ENCODE data around the gene AK1.
"Not testable (repeated sequence)": the region's sequence is repeated elsewhere in the genome, so short reads cannot be mapped to it uniquely, and the experiment has no call there.

AK1 gene

DNA sequence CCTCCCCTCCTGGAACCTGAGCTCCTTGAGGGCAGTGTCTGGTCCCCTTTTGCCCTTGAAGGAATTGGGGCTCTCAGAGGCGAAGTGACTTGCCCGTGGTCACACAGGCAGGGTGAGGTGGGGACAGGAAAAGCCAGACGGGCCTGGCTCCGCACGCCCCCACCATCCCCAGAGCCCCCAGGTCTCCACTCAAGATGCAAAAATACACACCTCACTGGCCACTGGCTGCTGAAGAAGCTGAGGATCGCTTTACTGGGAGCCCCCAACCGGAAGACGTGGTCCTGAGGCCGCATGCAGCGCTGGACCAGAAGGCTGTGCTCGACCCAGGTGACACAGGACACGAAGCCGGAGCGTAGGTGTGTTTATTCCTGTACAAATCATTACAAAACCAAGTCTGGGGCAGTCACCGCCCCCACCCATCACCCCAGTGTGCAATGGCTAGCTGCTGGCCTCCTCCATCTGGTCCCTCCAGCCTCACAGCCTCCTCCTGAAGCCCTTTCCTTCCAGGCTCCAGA is 7.6 kb upstream of the AK1 start:
- DNase-seq (ENCODE audit: low read depth in 1 of 2, low spot score in 1 of 2), result no peak

DNA sequence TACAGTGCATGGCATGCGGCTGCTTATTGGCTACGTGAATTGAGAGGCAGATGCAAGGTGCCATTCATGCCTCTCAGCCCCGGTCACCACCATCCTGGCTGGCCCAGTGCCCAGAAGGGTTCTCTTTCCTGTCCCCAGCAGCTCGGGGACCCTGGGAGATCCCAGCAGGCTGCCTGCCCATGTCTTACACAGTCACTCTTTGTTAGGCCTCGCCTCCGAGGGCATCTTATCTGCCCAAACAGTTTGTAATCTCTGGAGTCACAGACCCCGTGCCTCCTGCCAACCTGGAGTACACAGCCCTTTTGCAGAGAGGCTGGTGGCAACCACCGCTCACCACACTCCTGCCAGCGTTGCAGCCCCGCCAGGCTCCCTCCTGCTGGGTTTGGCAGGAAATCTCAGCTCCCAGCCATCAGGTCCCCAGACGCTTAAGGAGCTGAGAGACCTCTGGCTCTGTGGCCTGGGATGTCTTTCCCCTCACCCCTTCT is 7.0 kb upstream of the AK1 start:
- no peak for DNase-seq (ENCODE audit: low read depth in 1 of 2, low spot score in 1 of 2)

GRCh38 chr9:127883959-127884358 is 6.5 kb upstream of the AK1 start:
- no peak for DNase-seq (ENCODE audit: low read depth in 1 of 2, low spot score in 1 of 2)

DNA sequence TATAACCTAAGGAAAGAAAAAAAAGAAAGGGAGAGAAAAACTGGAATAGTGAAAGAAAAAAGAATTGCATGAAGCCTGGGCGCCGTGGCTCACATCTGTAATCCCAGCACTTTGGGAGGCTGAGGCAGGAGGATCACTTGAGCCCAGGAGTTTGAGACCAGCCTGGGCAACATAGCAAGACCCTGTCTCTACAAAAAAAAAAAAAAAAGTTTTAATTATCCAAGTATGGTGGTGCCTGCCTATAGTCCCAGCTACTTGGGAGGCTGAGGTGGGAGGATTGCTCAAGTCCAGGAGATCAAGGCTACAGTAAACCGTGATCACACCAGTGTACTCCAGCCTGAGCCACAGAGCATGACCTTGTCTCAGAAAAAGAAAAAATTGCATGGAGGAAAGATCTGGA is 4.2 kb upstream of the AK1 start:
- DNase-seq (ENCODE audit: low read depth in 1 of 2, low spot score in 1 of 2), result not testable (repeated sequence)

GRCh38 chr9:127880143-127880542 is 2.7 kb upstream of the AK1 start:
- DNase-seq (ENCODE audit: low read depth in 1 of 2, low spot score in 1 of 2), result no peak

GRCh38 chr9:127878652-127879390 is 1.3 kb upstream of the AK1 start:
- DNase-seq (ENCODE audit: low read depth in 1 of 2, low spot score in 1 of 2), result no peak

GRCh38 chr9:127878001-127878651 is 651 bp upstream of the AK1 start:
- no peak for DNase-seq (ENCODE audit: low read depth in 1 of 2, low spot score in 1 of 2)

- DNase-seq (ENCODE audit: low read depth in 1 of 2, low spot score in 1 of 2), result no peak
These were observed 512 bp downstream of the AK1 start for GRCh38 chr9:127876764-127877562.

DNA sequence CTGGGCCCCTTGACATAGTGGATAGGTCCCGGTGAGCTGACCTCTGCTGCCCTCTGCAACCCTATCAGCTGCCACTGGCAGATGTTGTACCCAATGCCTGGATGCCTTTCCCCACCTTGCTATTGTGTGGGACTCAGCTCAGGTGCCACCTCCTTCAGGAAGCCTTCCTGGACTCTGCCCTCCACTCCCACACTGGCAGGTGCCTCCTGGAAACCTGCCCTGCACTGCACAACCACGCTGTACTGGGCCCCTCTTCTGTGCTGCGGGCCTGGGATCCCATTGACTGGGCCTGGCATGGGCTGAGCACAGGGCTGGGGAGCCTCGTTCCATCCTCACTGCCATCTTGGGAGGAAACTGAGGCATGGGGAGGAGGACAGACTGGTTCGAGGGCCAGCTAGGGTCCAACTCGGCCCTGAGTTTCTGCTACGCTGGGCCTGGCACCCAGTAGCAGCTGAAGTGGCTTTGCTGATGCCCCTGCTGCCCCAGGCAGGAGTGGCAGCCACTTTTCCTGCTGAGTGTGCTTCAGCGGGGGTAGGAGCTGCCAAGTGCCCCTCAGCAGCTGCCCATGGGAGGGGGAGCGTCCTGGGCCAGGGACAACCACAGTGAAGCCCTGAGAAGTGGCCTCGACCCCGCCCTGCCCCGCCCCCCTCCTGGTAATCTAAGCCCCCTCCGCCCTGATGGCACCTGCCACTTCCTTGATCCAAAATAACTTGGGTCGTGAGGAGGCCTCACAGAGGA is 1.3 kb downstream of the AK1 start:
- no peak for DNase-seq (ENCODE audit: low read depth in 1 of 2, low spot score in 1 of 2)

DNA sequence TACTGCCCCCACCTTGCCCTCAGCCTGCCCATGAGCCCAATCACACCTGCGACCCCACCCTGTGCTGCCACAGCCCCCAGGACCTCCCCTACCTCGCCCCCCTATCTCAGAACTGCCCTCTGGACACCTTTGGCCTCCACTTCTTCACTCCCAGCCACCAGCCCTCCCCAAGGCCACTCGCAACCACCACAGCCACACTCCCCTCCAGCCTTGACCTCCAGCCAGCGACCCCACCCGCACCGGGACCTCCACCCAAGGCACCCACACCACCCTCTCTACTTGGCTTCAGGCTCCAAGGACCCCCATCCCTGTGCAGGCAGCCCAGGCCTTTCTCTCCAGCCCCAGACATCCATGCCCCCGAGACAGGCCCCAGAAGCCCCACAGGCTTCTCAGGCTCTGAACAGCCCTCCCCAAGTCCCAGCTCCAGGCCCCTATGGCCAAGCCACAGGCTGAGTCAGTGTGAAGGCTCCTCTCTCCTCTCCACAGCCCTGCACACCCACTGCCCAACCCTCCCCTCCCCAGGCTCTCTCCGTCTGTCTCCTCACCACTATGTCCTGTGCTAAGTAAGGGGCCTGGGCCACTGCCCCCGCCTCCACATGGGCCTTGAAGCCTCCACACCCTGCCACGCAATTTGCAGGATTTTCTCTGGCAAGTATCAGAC is 2.0 kb downstream of the AK1 start:
- DNase-seq (ENCODE audit: low read depth in 1 of 2, low spot score in 1 of 2), result no peak

- no peak for DNase-seq (ENCODE audit: low read depth in 1 of 2, low spot score in 1 of 2)
These were observed 2.9 kb downstream of the AK1 start for GRCh38 chr9:127874301-127875221.

GRCh38 chr9:127873886-127874285 is 3.6 kb downstream of the AK1 start:
- no peak for DNase-seq (ENCODE audit: low read depth in 1 of 2, low spot score in 1 of 2)

GRCh38 chr9:127873223-127873691 is 4.2 kb downstream of the AK1 start:
- no peak for DNase-seq (ENCODE audit: low read depth in 1 of 2, low spot score in 1 of 2)

- DNase-seq (ENCODE audit: low read depth in 1 of 2, low spot score in 1 of 2), result no peak
These were observed 4.9 kb downstream of the AK1 start for GRCh38 chr9:127872369-127873222.

GRCh38 chr9:127871531-127871930 is 5.9 kb downstream of the AK1 start:
- no peak for DNase-seq (ENCODE audit: low read depth in 1 of 2, low spot score in 1 of 2)

- DNase-seq (ENCODE audit: low read depth in 1 of 2, low spot score in 1 of 2), result no peak
These were observed 6.6 kb downstream of the AK1 start for GRCh38 chr9:127870887-127871286.

- DNase-seq (ENCODE audit: low read depth in 1 of 2, low spot score in 1 of 2), result not testable (repeated sequence)
These were observed 7.4 kb downstream of the AK1 start for GRCh38 chr9:127870153-127870491.
